Prostate gland (tissue), 2 donors: Measurements from ENCODE around the gene PTPRD.

Experiments used
- POLR2A ChIP-seq: fragments of 450-650 bp; IDR thresholded peaks from one replicate; pipeline ENCODE4 v1.6.1; 2016; ENCODE audit warnings: antibody characterized with exemption, mild to moderate bottlenecking
- POLR2AphosphoS5 ChIP-seq: sonication (generic); formaldehyde crosslinking; IDR thresholded peaks from one replicate; pipeline ENCODE4 v1.6.1; 2017; ENCODE audit warnings: antibody characterized with exemption
- TF ChIP-seq, protein P1 (sequence below), 4 experiments: fragments of 200-600 bp in 2 of 4; fragments of 450-650 bp in 2 of 4; sonication (generic) in 2 of 4; IDR thresholded peaks; 1 replicate in 3 of 4; 2 replicates in 1 of 4; pipeline ENCODE4 v1.5.1; 2016 to 2019; ENCODE audit warnings: antibody characterized with exemption in 4 of 4, mild to moderate bottlenecking in 2 of 4, moderate library complexity in 2 of 4

DNA sequence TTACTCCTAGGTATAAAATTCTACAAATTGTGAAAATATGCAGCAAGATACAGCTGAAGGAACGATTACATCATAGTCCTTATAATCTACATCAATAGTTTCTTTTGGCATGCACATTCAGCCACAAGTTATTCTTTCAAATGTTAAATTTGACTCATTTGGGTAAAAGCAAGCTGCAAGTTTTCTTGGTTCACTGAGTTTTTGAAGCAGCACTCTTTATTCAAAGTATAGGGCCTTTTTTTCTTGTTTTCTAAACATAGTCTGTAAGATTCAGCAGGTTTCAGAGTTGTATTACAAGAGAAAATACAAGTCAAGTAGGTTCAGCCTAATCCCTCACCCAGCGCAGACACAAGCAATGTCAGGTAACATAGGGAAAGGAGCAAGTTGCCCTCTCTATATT is 981.5 kb downstream of the PTPRD start:
- TF ChIP-seq, protein P1, sequence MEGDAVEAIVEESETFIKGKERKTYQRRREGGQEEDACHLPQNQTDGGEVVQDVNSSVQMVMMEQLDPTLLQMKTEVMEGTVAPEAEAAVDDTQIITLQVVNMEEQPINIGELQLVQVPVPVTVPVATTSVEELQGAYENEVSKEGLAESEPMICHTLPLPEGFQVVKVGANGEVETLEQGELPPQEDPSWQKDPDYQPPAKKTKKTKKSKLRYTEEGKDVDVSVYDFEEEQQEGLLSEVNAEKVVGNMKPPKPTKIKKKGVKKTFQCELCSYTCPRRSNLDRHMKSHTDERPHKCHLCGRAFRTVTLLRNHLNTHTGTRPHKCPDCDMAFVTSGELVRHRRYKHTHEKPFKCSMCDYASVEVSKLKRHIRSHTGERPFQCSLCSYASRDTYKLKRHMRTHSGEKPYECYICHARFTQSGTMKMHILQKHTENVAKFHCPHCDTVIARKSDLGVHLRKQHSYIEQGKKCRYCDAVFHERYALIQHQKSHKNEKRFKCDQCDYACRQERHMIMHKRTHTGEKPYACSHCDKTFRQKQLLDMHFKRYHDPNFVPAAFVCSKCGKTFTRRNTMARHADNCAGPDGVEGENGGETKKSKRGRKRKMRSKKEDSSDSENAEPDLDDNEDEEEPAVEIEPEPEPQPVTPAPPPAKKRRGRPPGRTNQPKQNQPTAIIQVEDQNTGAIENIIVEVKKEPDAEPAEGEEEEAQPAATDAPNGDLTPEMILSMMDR (IDR thresholded peaks at IDR 0.05) = no peak
- TF ChIP-seq POLR2A (no peak), POLR2AphosphoS5 (no peak)
